GM12891 (cell line): ENCODE measurements around the gene CITED1. TPM values are rescaled to one million over a fixed set of nuclear protein-coding genes. Genes with fewer than 3 reads are reported as not detected.

ENCODE experiments used
- DNase-seq: peaks from one replicate; pipeline ENCODE4 v3.0.0; 2011; ENCODE audit warnings: low spot score; ENCODE audit not compliant: insufficient read length
- FAIRE-seq: peaks from 2 replicates; lab custom pipeline; 2011; peaks lifted over from hg19 to GRCh38; lab: Jason Lieb, UNC
- PAX5 ChIP-seq: IDR thresholded peaks from 2 replicates; pipeline ENCODE4 v1.6.1; 2011; ENCODE audit warnings: low read length, moderate library complexity, mild to moderate bottlenecking; ENCODE audit not compliant: insufficient read depth, severe bottlenecking
- POLR2A ChIP-seq: IDR thresholded peaks from 2 replicates; pipeline ENCODE4 v1.6.1; 2011; ENCODE audit warnings: low read depth, low read length, control low read depth
- POLR2AphosphoS5 ChIP-seq: IDR thresholded peaks from 2 replicates; pipeline ENCODE4 v1.6.1; 2011; ENCODE audit warnings: low read depth, low read length, control low read depth
- POU2F2 ChIP-seq: IDR thresholded peaks from 2 replicates; pipeline ENCODE4 v1.6.1; 2011; ENCODE audit warnings: low read depth, mild to moderate bottlenecking, control low read depth, low read length, moderate library complexity
- SPI1 ChIP-seq: IDR thresholded peaks from 2 replicates; pipeline ENCODE4 v1.6.1; 2011; ENCODE audit warnings: low read depth, low read length, control low read depth
- TAF1 ChIP-seq: IDR thresholded peaks from 2 replicates; pipeline ENCODE4 v1.6.1; 2011; ENCODE audit warnings: low read depth, low read length, control low read depth
- polyA plus RNA-seq: library from polyadenylated mRNA; unstranded; fragments of >200 nt; gene quantifications from one replicate; pipeline ENCODE4 v1.2.1, GENCODE V29; 2012; ENCODE audit warnings: low read depth, missing spikeins, inconsistent platforms; ENCODE audit not compliant: missing spikeins

CITED1 gene, protein sequence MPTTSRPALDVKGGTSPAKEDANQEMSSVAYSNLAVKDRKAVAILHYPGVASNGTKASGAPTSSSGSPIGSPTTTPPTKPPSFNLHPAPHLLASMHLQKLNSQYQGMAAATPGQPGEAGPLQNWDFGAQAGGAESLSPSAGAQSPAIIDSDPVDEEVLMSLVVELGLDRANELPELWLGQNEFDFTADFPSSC
- not detected for polyA plus RNA-seq

DNA sequence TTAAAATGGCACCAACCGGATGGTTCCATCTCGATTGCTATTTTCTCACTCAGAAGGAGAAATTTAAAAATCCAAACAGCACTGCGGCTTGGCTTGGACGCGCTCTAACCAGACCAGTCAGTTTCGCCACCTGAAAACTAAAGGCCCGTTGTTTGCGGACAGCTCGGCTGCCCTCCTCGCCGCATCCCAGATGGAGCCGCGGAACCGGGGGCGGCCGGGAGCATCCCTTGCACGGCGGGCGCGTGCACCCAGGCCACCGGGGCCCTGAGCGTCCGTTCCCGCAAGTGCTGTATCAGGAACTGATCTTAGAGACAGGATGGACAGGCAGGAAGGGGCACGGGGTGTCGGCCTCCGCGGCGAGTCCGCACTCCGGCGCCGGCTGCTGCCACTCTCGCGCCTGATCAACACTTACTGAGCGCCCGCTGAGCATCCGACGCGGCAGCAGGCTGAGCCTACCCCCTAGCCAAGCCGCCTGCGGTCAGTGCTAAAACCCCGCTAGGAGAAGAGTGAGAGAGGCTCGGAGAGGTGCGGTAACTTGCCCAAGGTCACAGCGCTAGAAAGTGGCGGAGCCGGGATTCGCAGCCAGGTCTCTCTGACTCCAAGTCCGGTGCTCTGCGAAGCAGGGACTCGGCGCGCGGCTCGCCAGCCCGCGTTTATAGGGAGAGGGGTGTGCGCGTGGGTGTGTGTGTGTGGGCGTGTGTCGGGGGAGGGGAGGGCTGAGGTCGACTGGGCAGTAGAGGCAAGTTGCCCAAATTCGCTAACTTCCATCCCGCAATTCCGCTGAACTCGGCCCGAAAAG is at the start of gene CITED1:
CITED1 (minus strand) TSS at position 629 of the 799 bp plus-strand sequence. CDS start 3,045 bp downstream, outside the sequence.
- peak; percentile 72 for FAIRE-seq
- DNase-seq: no peak
- TF ChIP-seq POU2F2: no peak
- no peak for TF ChIP-seq POLR2AphosphoS5
- TF ChIP-seq TAF1: no peak
- TF ChIP-seq SPI1: no peak
- TF ChIP-seq PAX5: no peak
- TF ChIP-seq POLR2A: no peak

DNA sequence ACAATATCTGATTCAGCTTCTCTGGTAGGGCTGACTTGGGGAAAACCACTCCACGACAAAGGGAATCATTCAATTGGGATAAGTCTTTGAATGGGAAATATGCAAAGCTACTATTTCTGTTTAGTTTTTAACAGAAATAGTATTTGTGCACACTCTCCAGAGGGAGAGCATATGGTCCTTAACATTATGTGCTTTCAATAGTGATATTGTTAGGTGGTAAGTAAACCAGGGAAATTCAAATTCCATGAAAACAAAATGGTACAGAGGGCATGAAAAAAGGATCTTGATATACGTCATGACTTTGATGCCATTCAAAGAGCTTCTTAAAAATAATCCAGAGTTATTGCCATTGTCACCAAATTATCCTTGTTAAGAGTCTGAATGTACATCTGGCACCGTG is 47.1 kb upstream of the CITED1 start:
- DNase-seq (no peak), FAIRE-seq (no peak)
- TF ChIP-seq SPI1 (no peak), POU2F2 (no peak), POLR2A (no peak), TAF1 (no peak), PAX5 (no peak), POLR2AphosphoS5 (no peak)

DNA sequence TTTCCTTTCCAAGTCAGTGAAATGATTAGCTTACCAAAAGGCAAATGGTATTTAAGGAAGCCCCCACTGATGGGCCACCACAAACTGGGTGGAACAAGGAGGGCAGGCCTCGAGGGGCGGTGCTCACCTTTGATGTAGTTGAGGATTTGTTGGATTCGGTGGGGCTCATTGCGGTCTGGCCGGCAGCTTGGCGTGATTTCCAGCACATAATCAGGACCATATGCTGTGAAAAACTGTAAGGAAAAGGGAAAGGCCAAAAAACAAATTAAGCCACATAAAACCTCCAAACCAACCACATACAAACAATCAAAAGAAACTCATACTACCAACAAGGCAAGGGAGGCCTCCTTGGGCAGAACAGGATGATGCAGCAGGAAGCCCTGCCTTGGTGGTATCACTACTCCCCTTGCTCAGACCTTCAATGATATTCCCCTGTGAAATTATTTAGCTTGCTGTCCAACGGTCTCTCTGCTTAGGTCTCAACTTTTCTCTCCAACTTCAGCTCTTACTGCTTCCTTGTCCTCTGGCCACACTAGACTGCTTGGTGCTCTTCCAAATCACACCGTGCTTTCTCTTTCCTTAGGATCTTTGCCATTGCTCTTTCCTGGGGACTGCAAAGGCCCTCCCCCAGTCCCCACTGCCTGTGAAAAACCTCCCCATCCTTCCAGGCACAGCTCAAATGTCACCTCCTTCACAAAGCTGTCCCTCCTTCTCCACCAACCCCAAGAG is 46.1 kb upstream of the CITED1 start:
- no peak for TF ChIP-seq POLR2A
- no peak for TF ChIP-seq SPI1
- TF ChIP-seq POU2F2: no peak
- TF ChIP-seq POLR2AphosphoS5: no peak
- TF ChIP-seq TAF1: no peak
- TF ChIP-seq PAX5: no peak
- FAIRE-seq: no peak

GRCh38 chrX:72349190-72349589 is 43.5 kb upstream of the CITED1 start:
- peak; percentile 78 for FAIRE-seq
- peak; percentile 5 for DNase-seq
- TF ChIP-seq POU2F2 (peak; percentile 64; the same call in 1 of the 2 replicates), SPI1 (no peak)

More for the DNA sequence above, 46.1 kb upstream of the CITED1 start:
- no peak for DNase-seq

DNA sequence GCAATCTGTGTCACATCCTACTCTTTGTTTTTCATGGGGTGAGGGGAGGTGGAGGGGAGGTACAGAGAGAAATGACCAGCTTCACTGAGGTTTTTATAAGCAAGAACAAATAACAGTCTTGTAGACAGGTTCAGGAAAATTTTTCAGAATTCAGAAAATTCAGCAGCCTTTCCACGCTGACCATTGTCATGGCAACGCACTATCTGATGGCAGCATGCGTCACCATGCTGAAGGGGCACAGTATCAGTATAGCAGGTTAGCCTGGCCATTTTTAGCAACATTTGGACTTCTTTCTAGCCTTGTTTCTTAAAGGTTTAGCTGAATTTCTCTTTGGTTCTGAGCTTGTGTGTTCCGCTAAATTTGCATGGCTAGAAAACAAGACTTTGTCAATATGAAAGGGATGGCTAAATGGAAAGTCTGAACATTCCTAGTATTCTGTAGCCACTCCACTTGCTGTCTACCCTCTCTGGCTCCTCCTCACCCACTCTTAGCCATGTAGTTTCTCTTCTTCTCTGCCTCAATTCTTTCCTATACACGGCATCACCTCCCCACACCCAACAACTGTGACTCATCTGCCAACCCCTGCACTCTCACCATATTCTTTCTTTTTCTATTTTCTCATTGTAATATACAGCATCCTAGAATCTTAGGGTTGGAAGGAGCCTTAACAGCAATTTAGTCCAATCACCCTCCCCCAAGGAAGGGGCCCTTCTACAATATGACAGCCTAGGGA is 42.7 kb upstream of the CITED1 start:
- peak; percentile 82 for FAIRE-seq
- no peak for TF ChIP-seq POLR2AphosphoS5
- no peak for TF ChIP-seq POU2F2
- no peak for TF ChIP-seq POLR2A
- no peak for TF ChIP-seq SPI1
- no peak for TF ChIP-seq PAX5
- TF ChIP-seq TAF1: no peak
- DNase-seq: no peak

- FAIRE-seq (no peak), DNase-seq (no peak)
- TF ChIP-seq PAX5 (no peak), TAF1 (no peak), POLR2AphosphoS5 (no peak), POLR2A (no peak), SPI1 (no peak), POU2F2 (no peak)
Observed at GRCh38 chrX:72347366-72347765, 41.7 kb upstream of the CITED1 start.

GRCh38 chrX:72346302-72346949 is 40.7 kb upstream of the CITED1 start:
- no peak for FAIRE-seq

GRCh38 chrX:72340626-72341025 is 34.9 kb upstream of the CITED1 start:
- FAIRE-seq: no peak
- DNase-seq: no peak
- TF ChIP-seq SPI1: no peak
- TF ChIP-seq POU2F2: no peak
- no peak for TF ChIP-seq TAF1
- no peak for TF ChIP-seq POLR2A
- TF ChIP-seq PAX5: no peak
- TF ChIP-seq POLR2AphosphoS5: no peak

More at GRCh38 chrX:72346302-72346949, 40.7 kb upstream of the CITED1 start:
- no peak for DNase-seq
- no peak for TF ChIP-seq POLR2A
- no peak for TF ChIP-seq SPI1
- no peak for TF ChIP-seq TAF1
- no peak for TF ChIP-seq POLR2AphosphoS5
- no peak for TF ChIP-seq POU2F2
- TF ChIP-seq PAX5: no peak

DNA sequence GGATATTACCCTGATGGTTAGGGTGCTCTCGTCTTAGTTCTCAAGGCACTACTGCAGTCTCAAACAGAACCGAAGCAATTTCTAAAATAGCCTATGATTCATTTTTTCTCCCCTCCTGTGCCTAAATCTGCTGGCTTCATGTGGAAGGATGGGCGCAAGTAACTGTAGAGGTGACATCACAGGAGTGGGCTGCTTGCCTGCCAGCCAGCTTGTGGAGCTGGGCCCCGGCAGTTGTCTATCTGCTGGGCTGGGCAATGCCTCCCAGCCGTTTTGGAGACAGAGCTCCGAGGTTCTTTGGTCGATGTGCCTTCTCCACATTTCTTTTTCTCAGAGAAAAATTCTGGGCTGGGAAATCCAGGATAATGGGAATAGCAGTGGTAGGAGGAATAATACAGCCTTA is 34.3 kb upstream of the CITED1 start:
- FAIRE-seq (no peak), DNase-seq (no peak)
- no peak for TF ChIP-seq POLR2AphosphoS5
- no peak for TF ChIP-seq SPI1
- TF ChIP-seq PAX5: no peak
- TF ChIP-seq POU2F2: no peak
- TF ChIP-seq TAF1: no peak
- TF ChIP-seq POLR2A: no peak
